SK-N-SH treated with all-trans-retinoic acid at 6 μM for 48 hours (cell line): ENCODE data around the gene TMC3.

ENCODE experiments used
- ESRRG ChIP-seq: fragments of 250-450 bp; sonication (Bioruptor Pico); IDR thresholded peaks from 2 replicates; pipeline ENCODE4 v1.6.1; 2021; ENCODE audit warnings: mild to moderate bottlenecking
- RARB ChIP-seq: fragments of 250-450 bp; sonication (Bioruptor Pico); IDR thresholded peaks from 2 replicates; pipeline ENCODE4 v1.8.0; 2021; ENCODE audit warnings: mild to moderate bottlenecking, moderate library complexity
- TF ChIP-seq, protein P1 (sequence below): fragments of 250-450 bp; sonication (Bioruptor Pico); IDR thresholded peaks from 2 replicates; pipeline ENCODE4 v1.5.1; 2021; ENCODE audit warnings: mild to moderate bottlenecking, moderate library complexity
- TF ChIP-seq, protein P2 (sequence below): fragments of 250-450 bp; sonication (Bioruptor Pico); IDR thresholded peaks from 2 replicates; pipeline ENCODE4 v1.8.0; 2020; ENCODE audit warnings: mild to moderate bottlenecking, moderate library complexity, borderline replicate concordance
- TF ChIP-seq, protein P3 (sequence below): fragments of 250-450 bp; sonication (Bioruptor Pico); IDR thresholded peaks from 2 replicates; pipeline ENCODE4 v1.5.1; 2020; ENCODE audit warnings: low read depth, mild to moderate bottlenecking, moderate library complexity

GRCh38 chr15:81381720-81382119, 7.7 kb upstream of the TMC3 start:
- TF ChIP-seq, protein P1, sequence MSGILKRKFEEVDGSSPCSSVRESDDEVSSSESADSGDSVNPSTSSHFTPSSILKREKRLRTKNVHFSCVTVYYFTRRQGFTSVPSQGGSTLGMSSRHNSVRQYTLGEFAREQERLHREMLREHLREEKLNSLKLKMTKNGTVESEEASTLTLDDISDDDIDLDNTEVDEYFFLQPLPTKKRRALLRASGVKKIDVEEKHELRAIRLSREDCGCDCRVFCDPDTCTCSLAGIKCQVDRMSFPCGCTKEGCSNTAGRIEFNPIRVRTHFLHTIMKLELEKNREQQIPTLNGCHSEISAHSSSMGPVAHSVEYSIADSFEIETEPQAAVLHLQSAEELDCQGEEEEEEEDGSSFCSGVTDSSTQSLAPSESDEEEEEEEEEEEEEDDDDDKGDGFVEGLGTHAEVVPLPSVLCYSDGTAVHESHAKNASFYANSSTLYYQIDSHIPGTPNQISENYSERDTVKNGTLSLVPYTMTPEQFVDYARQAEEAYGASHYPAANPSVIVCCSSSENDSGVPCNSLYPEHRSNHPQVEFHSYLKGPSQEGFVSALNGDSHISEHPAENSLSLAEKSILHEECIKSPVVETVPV (CRISPR knock-in tag) = no peak
- TF ChIP-seq, protein P2, sequence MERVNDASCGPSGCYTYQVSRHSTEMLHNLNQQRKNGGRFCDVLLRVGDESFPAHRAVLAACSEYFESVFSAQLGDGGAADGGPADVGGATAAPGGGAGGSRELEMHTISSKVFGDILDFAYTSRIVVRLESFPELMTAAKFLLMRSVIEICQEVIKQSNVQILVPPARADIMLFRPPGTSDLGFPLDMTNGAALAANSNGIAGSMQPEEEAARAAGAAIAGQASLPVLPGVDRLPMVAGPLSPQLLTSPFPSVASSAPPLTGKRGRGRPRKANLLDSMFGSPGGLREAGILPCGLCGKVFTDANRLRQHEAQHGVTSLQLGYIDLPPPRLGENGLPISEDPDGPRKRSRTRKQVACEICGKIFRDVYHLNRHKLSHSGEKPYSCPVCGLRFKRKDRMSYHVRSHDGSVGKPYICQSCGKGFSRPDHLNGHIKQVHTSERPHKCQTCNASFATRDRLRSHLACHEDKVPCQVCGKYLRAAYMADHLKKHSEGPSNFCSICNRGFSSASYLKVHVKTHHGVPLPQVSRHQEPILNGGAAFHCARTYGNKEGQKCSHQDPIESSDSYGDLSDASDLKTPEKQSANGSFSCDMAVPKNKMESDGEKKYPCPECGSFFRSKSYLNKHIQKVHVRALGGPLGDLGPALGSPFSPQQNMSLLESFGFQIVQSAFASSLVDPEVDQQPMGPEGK = no peak
- TF ChIP-seq RARB (CRISPR knock-in tag) (no peak), ESRRG (no peak)
- TF ChIP-seq, protein P3, sequence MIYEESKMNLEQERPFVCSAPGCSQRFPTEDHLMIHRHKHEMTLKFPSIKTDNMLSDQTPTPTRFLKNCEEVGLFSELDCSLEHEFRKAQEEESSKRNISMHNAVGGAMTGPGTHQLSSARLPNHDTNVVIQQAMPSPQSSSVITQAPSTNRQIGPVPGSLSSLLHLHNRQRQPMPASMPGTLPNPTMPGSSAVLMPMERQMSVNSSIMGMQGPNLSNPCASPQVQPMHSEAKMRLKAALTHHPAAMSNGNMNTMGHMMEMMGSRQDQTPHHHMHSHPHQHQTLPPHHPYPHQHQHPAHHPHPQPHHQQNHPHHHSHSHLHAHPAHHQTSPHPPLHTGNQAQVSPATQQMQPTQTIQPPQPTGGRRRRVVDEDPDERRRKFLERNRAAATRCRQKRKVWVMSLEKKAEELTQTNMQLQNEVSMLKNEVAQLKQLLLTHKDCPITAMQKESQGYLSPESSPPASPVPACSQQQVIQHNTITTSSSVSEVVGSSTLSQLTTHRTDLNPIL = no peak
